K562 treated with DMSO at 1 percent for 24 hours (cell line): ENCODE data around the gene WDR73. TPM values are rescaled to one million over a fixed set of nuclear protein-coding genes. Genes with fewer than 3 reads are reported as not detected.

Experiments
- total RNA-seq: library from RNA; unstranded; fragments of 300-600 nt; gene quantifications from 2 replicates; pipeline ENCODE4 v1.2.3, GENCODE V29; 2022; ENCODE audit warnings: low read depth; ENCODE audit not compliant: insufficient read depth

WDR73 gene
- total RNA-seq: 10.9 and 13.8 TPM in 2 replicates

GRCh38 chr15:84653910-84654688 lies at the start of gene WDR73:
WDR73 (minus strand) TSS chr15:84654283; CDS start chr15:84654274, 9 bp downstream.

GRCh38 chr15:84658080-84658787 lies 4.2 kb upstream of the WDR73 start, which contains the start of gene NMB:
NMB (minus strand) TSS chr15:84658199; CDS start chr15:84658152, 47 bp downstream.

GRCh38 chr15:84600687-84601554 lies 53.2 kb downstream of the WDR73 start, which contains the start of gene ZSCAN2:
ZSCAN2 (plus strand) TSS chr15:84601009; CDS start chr15:84603928, 2,919 bp downstream.

Other genes with a start within 250 kb of the WDR73 start
- 5.5 and 6.1 TPM in 2 replicates for gene ZSCAN2, start 53.3 kb downstream of the WDR73 start, total RNA-seq
- gene NMB, start 3.9 kb upstream of the WDR73 start, total RNA-seq: 0.83 TPM in 1 of 2 replicates, not detected in the other
- 150 and 151 TPM in 2 replicates for gene SEC11A, start 61.9 kb upstream of the WDR73 start, total RNA-seq
- 18.7 and 20.7 TPM in 2 replicates for gene ZNF592, start 94.3 kb upstream of the WDR73 start, total RNA-seq
- gene ALPK3, start 163.1 kb upstream of the WDR73 start, total RNA-seq: 0.50 and 1.1 TPM in 2 replicates
- gene SLC28A1, start 230.4 kb upstream of the WDR73 start, total RNA-seq: not detected in 2 replicates